ENCODE results near the gene CENPN. TPM values are rescaled to one million over a fixed set of nuclear protein-coding genes. Genes with fewer than 3 reads are reported as not detected.

CENPN gene
- total and polyA plus RNA-seq, 4 donors: 16.6 to 20.5 (median 18.8) TPM

- H3K4me3 ChIP-seq (ENCODE audit: low read depth, low read length): no peak overlapping the region
- H3K27ac ChIP-seq (ENCODE audit: low read depth, low read length): no peak overlapping the region
- 94% methylated on average over 3 of the region's 8 CpGs for WGBS (ENCODE audit: insufficient coverage)
- DNase-seq (ENCODE audit: low read depth in 4 of 6, low spot score in 6 of 6): no peak
- no peaks in the 10 kb centered on the region for H3K27me3 ChIP-seq (ENCODE audit: control insufficient read depth, insufficient read depth, low read length)
- H3K9me3 ChIP-seq (ENCODE audit: control insufficient read depth, insufficient read depth, low read length): no peaks in the 10 kb centered on the region
- no peaks in the 10 kb centered on the region for H3K4me1 ChIP-seq (ENCODE audit: control insufficient read depth, insufficient read depth, low read length)
- H3K36me3 ChIP-seq (ENCODE audit: control insufficient read depth, insufficient read depth, low read length): no peaks in the 10 kb centered on the region
Measured at GRCh38 chr16:81070979-81071378, 64.0 kb downstream of the CENPN start.

- Histone ChIP-seq H3K9me3 (ENCODE audit: control insufficient read depth, insufficient read depth, low read length) (no peaks in the 10 kb centered on the region), H3K27me3 (ENCODE audit: control insufficient read depth, insufficient read depth, low read length) (no peaks in the 10 kb centered on the region), H3K4me3 (ENCODE audit: low read depth, low read length) (no peak overlapping the region), H3K4me1 (ENCODE audit: control insufficient read depth, insufficient read depth, low read length) (no peaks in the 10 kb centered on the region), H3K36me3 (ENCODE audit: control insufficient read depth, insufficient read depth, low read length) (no peaks in the 10 kb centered on the region), H3K27ac (ENCODE audit: low read depth, low read length) (no peak overlapping the region)
- 78% methylated on average over 2 of the region's 4 CpGs for WGBS (ENCODE audit: insufficient coverage)
- DNase-seq (ENCODE audit: low read depth in 4 of 6, low spot score in 6 of 6): no peak
Measured at GRCh38 chr16:81071805-81072204, 64.8 kb downstream of the CENPN start.

GRCh38 chr16:81073560-81074330, 66.7 kb downstream of the CENPN start:
- Histone ChIP-seq H3K27me3 (ENCODE audit: control insufficient read depth, insufficient read depth, low read length) (no peaks in the 10 kb centered on the region), H3K4me1 (ENCODE audit: control insufficient read depth, insufficient read depth, low read length) (peaks cover 9% of the 10 kb centered on the region), H3K4me3 (ENCODE audit: low read depth, low read length) (no peak overlapping the region), H3K36me3 (ENCODE audit: control insufficient read depth, insufficient read depth, low read length) (no peaks in the 10 kb centered on the region), H3K9me3 (ENCODE audit: control insufficient read depth, insufficient read depth, low read length) (no peaks in the 10 kb centered on the region), H3K27ac (ENCODE audit: low read depth, low read length) (no peak overlapping the region)
- no peak for DNase-seq (ENCODE audit: low read depth in 4 of 6, low spot score in 6 of 6)
- 78% methylated on average over 5 of the region's 5 CpGs for WGBS (ENCODE audit: insufficient coverage)

- peak overlapping the region; percentile 99 for H3K27ac ChIP-seq (ENCODE audit: low read depth, low read length)
- H3K27me3 ChIP-seq (ENCODE audit: control insufficient read depth, insufficient read depth, low read length): no peaks in the 10 kb centered on the region
- 0% methylated on average over 27 of the region's 27 CpGs for WGBS (ENCODE audit: insufficient coverage)
- peak; percentile 73 to 98 (median 92) for DNase-seq (ENCODE audit: low read depth in 4 of 6, low spot score in 6 of 6)
- peaks cover 9% of the 10 kb centered on the region for H3K4me1 ChIP-seq (ENCODE audit: control insufficient read depth, insufficient read depth, low read length)
- H3K36me3 ChIP-seq (ENCODE audit: control insufficient read depth, insufficient read depth, low read length): no peaks in the 10 kb centered on the region
- no peaks in the 10 kb centered on the region for H3K9me3 ChIP-seq (ENCODE audit: control insufficient read depth, insufficient read depth, low read length)
- peak overlapping the region; percentile 96 for H3K4me3 ChIP-seq (ENCODE audit: low read depth, low read length)
Measured at GRCh38 chr16:81076566-81077075, 69.6 kb downstream of the CENPN start.

GRCh38 chr16:81077076-81077940, 70.3 kb downstream of the CENPN start, which contains the start of gene C16orf46:
C16orf46 (minus strand) TSS chr16:81077238; CDS start chr16:81063955, 13,283 bp downstream.
- H3K4me3 ChIP-seq (ENCODE audit: low read depth, low read length): peak within 1 kb of the TSS; percentile 96
- H3K36me3 ChIP-seq (ENCODE audit: control insufficient read depth, insufficient read depth, low read length): no peaks in the 10 kb centered on the region
- H3K4me1 ChIP-seq (ENCODE audit: control insufficient read depth, insufficient read depth, low read length): peaks cover 9% of the 10 kb centered on the region
- WGBS (ENCODE audit: insufficient coverage): 10% methylated on average over 57 of the region's 59 CpGs
- no peaks in the 10 kb centered on the region for H3K9me3 ChIP-seq (ENCODE audit: control insufficient read depth, insufficient read depth, low read length)
- peak; percentile 94 to 99 (median 96) for DNase-seq (ENCODE audit: low read depth in 4 of 6, low spot score in 6 of 6)
- no peaks in the 10 kb centered on the region for H3K27me3 ChIP-seq (ENCODE audit: control insufficient read depth, insufficient read depth, low read length)
- H3K27ac ChIP-seq (ENCODE audit: low read depth, low read length): peak within 1 kb of the TSS; percentile 99

GRCh38 chr16:81080233-81080632, 73.2 kb downstream of the CENPN start:
- Histone ChIP-seq H3K36me3 (ENCODE audit: control insufficient read depth, insufficient read depth, low read length) (peaks cover 7% of the 10 kb centered on the region), H3K9me3 (ENCODE audit: control insufficient read depth, insufficient read depth, low read length) (no peaks in the 10 kb centered on the region), H3K27me3 (ENCODE audit: control insufficient read depth, insufficient read depth, low read length) (no peaks in the 10 kb centered on the region), H3K4me1 (ENCODE audit: control insufficient read depth, insufficient read depth, low read length) (peaks cover 9% of the 10 kb centered on the region), H3K4me3 (ENCODE audit: low read depth, low read length) (no peak overlapping the region), H3K27ac (ENCODE audit: low read depth, low read length) (no peak overlapping the region)
- peak in 2 of 6 donors; percentile 4 to 9 for DNase-seq (ENCODE audit: low read depth in 4 of 6, low spot score in 6 of 6)
- WGBS (ENCODE audit: insufficient coverage): no CpG with 5 or more reads among the region's 1 CpG

GRCh38 chr16:81081014-81081413, 74.0 kb downstream of the CENPN start:
- no peak overlapping the region for H3K27ac ChIP-seq (ENCODE audit: low read depth, low read length)
- no peaks in the 10 kb centered on the region for H3K27me3 ChIP-seq (ENCODE audit: control insufficient read depth, insufficient read depth, low read length)
- WGBS (ENCODE audit: insufficient coverage): 40% methylated on average over 1 of the region's 4 CpGs
- peaks cover 9% of the 10 kb centered on the region for H3K4me1 ChIP-seq (ENCODE audit: control insufficient read depth, insufficient read depth, low read length)
- no peak overlapping the region for H3K4me3 ChIP-seq (ENCODE audit: low read depth, low read length)
- DNase-seq (ENCODE audit: low read depth in 4 of 6, low spot score in 6 of 6): no peak
- no peaks in the 10 kb centered on the region for H3K9me3 ChIP-seq (ENCODE audit: control insufficient read depth, insufficient read depth, low read length)
- H3K36me3 ChIP-seq (ENCODE audit: control insufficient read depth, insufficient read depth, low read length): peaks cover 7% of the 10 kb centered on the region

Small RNAs within 50 kb of the gene (small RNA-seq; reads per million reads assigned to genes)
- not detected for gene AC092718.3 (ENCODE audit: low replicate concordance)

Other genes starting within 250 kb of the CENPN start
- gene CDYL2, start 202.6 kb upstream of the CENPN start, total RNA-seq: 10 to 100 TPM; 11.4 to 15.9 TPM
- 10 to 100 TPM in 1 of 2 donors, 1 to 10 TPM in 1; 8.5 to 12.0 TPM for gene CDYL2, start 202.6 kb upstream of the CENPN start, polyA plus RNA-seq (ENCODE audit: insufficient read length in 2 of 2)
- 10 to 100 TPM; 53.4 to 60.6 TPM for gene CMC2, start 329 bp upstream of the CENPN start, total RNA-seq
- 100 to 1,000 TPM; 110 to 115 TPM for gene CMC2, start 329 bp upstream of the CENPN start, polyA plus RNA-seq (ENCODE audit: insufficient read length in 2 of 2)
- 10 to 100 TPM; 62.6 to 64.6 TPM for gene ATMIN, start 28.6 kb downstream of the CENPN start, total RNA-seq
- 10 to 100 TPM; 41.1 to 53.4 TPM for gene ATMIN, start 28.6 kb downstream of the CENPN start, polyA plus RNA-seq (ENCODE audit: insufficient read length in 2 of 2)
- gene C16orf46, start 70.0 kb downstream of the CENPN start, total RNA-seq: 1 to 10 TPM; 2.1 to 5.4 TPM
- gene C16orf46, start 70.0 kb downstream of the CENPN start, polyA plus RNA-seq (ENCODE audit: insufficient read length in 2 of 2): 1 to 10 TPM; 3.4 to 4.4 TPM
- 10 to 100 TPM; 48.6 to 49.4 TPM for gene GCSH, start 89.2 kb downstream of the CENPN start, total RNA-seq
- gene GCSH, start 89.2 kb downstream of the CENPN start, polyA plus RNA-seq (ENCODE audit: insufficient read length in 2 of 2): 100 to 1,000 TPM; 118 to 149 TPM
- gene BCO1, start 231.5 kb downstream of the CENPN start, total RNA-seq: under 1 TPM; 0.22 to 0.40 TPM
- under 1 TPM; 0.35 to 0.71 TPM for gene BCO1, start 231.5 kb downstream of the CENPN start, polyA plus RNA-seq (ENCODE audit: insufficient read length in 2 of 2)